Activated CD4-positive, alpha-beta T cell treated with anti-CD3 and anti-CD28 coated beads, Interleukin-2, amount 10 ng/mL, durations not matched to agents 7 days and 5 days (primary cell): ENCODE data around the gene CLHC1. TPM values are rescaled to one million over a fixed set of nuclear protein-coding genes. Genes with fewer than 3 reads are reported as not detected.
"Not testable (repeated sequence)": the region's sequence is repeated elsewhere in the genome, so short reads cannot be mapped to it uniquely, and the experiment has no call there.

Source experiments
- CTCF ChIA-PET: fragments of 350-600 bp; sonication (Branson Sonifier 250); formaldehyde crosslinking; loops from one replicate; lab custom pipeline; 2021; ENCODE audit warnings: antibody characterized with exemption; lab: Charles Lee
- POLR2A ChIA-PET: fragments of 350-600 bp; sonication (Branson Sonifier 250); formaldehyde crosslinking; loops from one replicate; lab custom pipeline; 2021; ENCODE audit warnings: antibody characterized with exemption; lab: Charles Lee
- DNase-seq: peaks from one replicate; pipeline ENCODE4 v3.0.0-alpha.2; 2020
- H3K27ac Mint-ChIP-seq: one replicate; pipeline ENCODE4 v1.8.0; 2021; ENCODE audit warnings: mild to moderate bottlenecking, moderate library complexity, mixed read lengths
- H3K27me3 Mint-ChIP-seq: one replicate; pipeline ENCODE4 v1.8.0; 2021; ENCODE audit warnings: mixed read lengths
- H3K36me3 Mint-ChIP-seq: one replicate; pipeline ENCODE4 v1.8.0; 2021; ENCODE audit warnings: low read depth, mixed read lengths
- H3K4me1 Mint-ChIP-seq: one replicate; pipeline ENCODE4 v1.8.0; 2021; ENCODE audit warnings: mixed read lengths
- H3K4me3 Mint-ChIP-seq: one replicate; pipeline ENCODE4 v1.8.0; 2021; ENCODE audit warnings: mild to moderate bottlenecking, moderate library complexity, mixed read lengths
- H3K9me3 Mint-ChIP-seq: one replicate; pipeline ENCODE4 v1.8.0; 2021; ENCODE audit warnings: mixed read lengths
- total RNA-seq, 2 experiments: library from RNA; stranded (reverse); gene quantifications; one replicate each; pipeline ENCODE4 v1.2.3, GENCODE V29; 2021

Gene CLHC1
- total RNA-seq, 2 experiments from 2014 or later: 9.6 to 11.2 TPM

- no peak overlapping the region for H3K27ac Mint-ChIP-seq
- POLR2A ChIA-PET: no interaction called here
These were observed 14.9 kb upstream of the CLHC1 start for GRCh38 chr2:55247025-55247424.

DNA sequence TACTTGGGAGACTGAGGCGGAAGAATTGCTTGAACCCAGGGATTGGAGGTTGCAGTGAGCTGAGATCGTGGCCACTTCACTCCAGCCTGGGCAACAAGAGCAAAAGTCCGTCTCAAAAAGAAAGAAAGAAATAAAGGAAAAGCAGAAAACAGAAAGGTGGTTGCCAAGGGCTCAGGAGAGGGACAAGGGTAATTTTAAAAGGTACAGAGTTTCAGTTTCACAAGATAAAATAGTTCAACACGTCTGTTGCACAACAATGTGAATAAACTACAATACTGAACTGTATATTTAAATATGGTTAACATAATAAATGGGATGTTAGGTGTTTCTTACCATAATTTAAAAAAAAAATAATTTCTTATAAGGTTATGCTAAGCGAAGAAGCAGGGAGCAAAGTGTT lies 13.3 kb upstream of the CLHC1 start:
- H3K9me3 Mint-ChIP-seq: no peaks in the 10 kb centered on the region
- ChIA-PET POLR2A (no interaction called here), CTCF (no interaction called here)
- no peak overlapping the region for H3K4me3 Mint-ChIP-seq
- peak overlapping the region; percentile 57 for H3K27ac Mint-ChIP-seq
- no peak for DNase-seq
- H3K27me3 Mint-ChIP-seq: no peaks in the 10 kb centered on the region
- H3K36me3 Mint-ChIP-seq: peaks cover 24% of the 10 kb centered on the region
- H3K4me1 Mint-ChIP-seq: peaks cover 2% of the 10 kb centered on the region

More at GRCh38 chr2:55247025-55247424, 14.9 kb upstream of the CLHC1 start:
- Mint-ChIP-seq H3K4me3 (no peak overlapping the region), H3K4me1 (peaks cover 2% of the 10 kb centered on the region), H3K36me3 (peaks cover 26% of the 10 kb centered on the region), H3K9me3 (no peaks in the 10 kb centered on the region), H3K27me3 (no peaks in the 10 kb centered on the region)
- CTCF ChIA-PET: interaction anchor here (0.8 to 1.1 kb wide), 2 partner anchors 10 to 15 kb away, joined by 3 read pairs; partner anchors contain the start of genes CLHC1 and RPS27A
- DNase-seq: no peak

- POLR2A ChIA-PET: no interaction called here
- DNase-seq: no peak
- no peaks in the 10 kb centered on the region for H3K27me3 Mint-ChIP-seq
- no peaks in the 10 kb centered on the region for H3K9me3 Mint-ChIP-seq
- H3K36me3 Mint-ChIP-seq: peaks cover 26% of the 10 kb centered on the region
- no peak overlapping the region for H3K4me3 Mint-ChIP-seq
- CTCF ChIA-PET: no interaction called here
- H3K4me1 Mint-ChIP-seq: peaks cover 7% of the 10 kb centered on the region
- no peak overlapping the region for H3K27ac Mint-ChIP-seq
These were observed 10.5 kb upstream of the CLHC1 start for GRCh38 chr2:55242617-55243016.

- POLR2A ChIA-PET, H3K27ac Mint-ChIP-seq, H3K27me3 Mint-ChIP-seq, H3K4me1 Mint-ChIP-seq, H3K9me3 Mint-ChIP-seq, DNase-seq, H3K4me3 Mint-ChIP-seq: not testable (repeated sequence)
- CTCF ChIA-PET: interaction anchor here (0.6 to 0.7 kb wide), 2 partner anchors 15 to 18 kb away, joined by 3 read pairs; no protein-coding TSS in a partner anchor
- H3K36me3 Mint-ChIP-seq: peaks cover 23% of the 10 kb centered on the region
These were observed 9.5 kb upstream of the CLHC1 start for GRCh38 chr2:55241582-55241981.

GRCh38 chr2:55239656-55240222 lies 7.6 kb upstream of the CLHC1 start:
- Mint-ChIP-seq H3K4me1 (peaks cover 20% of the 10 kb centered on the region), H3K27ac (no peak overlapping the region), H3K36me3 (peaks cover 35% of the 10 kb centered on the region), H3K4me3 (no peak overlapping the region), H3K27me3 (no peaks in the 10 kb centered on the region), H3K9me3 (no peaks in the 10 kb centered on the region)
- no peak for DNase-seq
- ChIA-PET POLR2A (no interaction called here), CTCF (no interaction called here)

DNA sequence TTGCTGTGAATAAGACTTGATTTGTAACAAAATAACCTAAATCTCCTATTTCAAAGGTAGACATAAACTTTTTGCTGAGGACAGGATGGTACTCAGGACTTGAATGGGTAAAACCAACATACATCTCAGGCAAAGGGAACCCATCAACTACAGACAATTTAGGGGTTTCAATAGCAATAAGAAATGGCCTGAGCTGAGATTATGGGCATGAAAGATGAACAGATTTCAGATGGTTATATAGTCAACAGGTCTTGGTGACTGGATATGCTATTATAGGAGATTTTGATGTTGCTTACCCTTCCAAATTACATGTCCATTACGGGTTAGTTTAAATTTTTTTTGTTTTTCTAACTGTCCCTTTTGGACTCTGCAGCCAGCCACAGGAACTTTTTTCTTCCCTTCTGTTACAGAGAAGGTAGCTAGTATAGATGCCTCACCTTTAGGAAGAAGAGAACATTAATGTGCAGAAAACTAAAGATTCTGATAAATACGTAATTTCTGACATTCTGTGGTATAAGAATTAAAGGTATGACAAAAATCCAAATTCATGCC lies 5.0 kb upstream of the CLHC1 start:
- no peak overlapping the region for H3K4me3 Mint-ChIP-seq
- POLR2A ChIA-PET: no interaction called here
- H3K4me1 Mint-ChIP-seq: peaks cover 35% of the 10 kb centered on the region
- H3K27ac Mint-ChIP-seq: no peak overlapping the region
- CTCF ChIA-PET: interaction anchor here (0.6 kb wide), 1 partner anchor 84 kb away, joined by 3 read pairs; no protein-coding TSS in a partner anchor
- DNase-seq: no peak
- H3K27me3 Mint-ChIP-seq: no peaks in the 10 kb centered on the region
- peaks cover 50% of the 10 kb centered on the region for H3K36me3 Mint-ChIP-seq
- H3K9me3 Mint-ChIP-seq: no peaks in the 10 kb centered on the region

DNA sequence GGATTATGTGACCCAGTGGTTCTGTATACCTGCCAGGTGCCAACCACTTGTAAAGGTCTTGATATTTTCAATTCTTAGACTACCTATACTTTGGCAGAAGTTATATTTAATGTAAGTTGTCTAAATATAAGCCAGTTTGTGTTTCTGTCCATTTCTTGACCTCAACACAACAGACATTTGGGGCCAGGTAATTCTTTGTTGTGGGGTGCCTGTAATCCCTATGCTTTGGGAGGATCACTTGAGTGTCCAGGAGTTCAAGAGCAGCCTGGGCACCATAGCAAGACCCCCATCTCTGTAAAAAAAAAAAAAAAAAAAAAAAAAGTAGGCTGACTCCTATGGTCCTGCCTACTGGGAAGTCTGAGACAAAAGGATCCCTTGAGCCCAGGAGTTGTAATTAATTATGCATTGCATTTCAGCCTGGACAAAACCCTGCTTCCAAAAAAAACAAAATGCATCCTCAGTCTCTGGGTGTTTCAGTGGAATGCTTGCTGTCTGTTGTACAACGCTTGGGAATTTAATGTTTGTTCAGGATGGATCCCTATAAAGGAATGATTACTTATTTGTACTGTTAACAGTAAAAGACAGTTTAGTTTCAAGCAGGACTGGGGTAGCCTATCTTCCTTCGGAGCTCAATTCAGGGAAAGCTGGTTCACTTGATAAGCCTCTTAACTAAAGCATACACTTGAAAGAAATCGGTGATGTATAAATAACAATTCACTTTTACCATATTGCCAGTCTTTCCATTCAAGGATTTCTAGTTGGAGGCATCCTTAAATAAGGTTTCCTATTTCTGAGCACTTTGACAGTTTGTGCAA lies 3.8 kb upstream of the CLHC1 start:
- Mint-ChIP-seq H3K36me3 (peaks cover 50% of the 10 kb centered on the region), H3K4me3 (no peak overlapping the region), H3K27me3 (no peaks in the 10 kb centered on the region), H3K9me3 (no peaks in the 10 kb centered on the region), H3K27ac (peak overlapping the region; percentile 19), H3K4me1 (peaks cover 42% of the 10 kb centered on the region)
- CTCF ChIA-PET: no interaction called here
- no peak for DNase-seq
- POLR2A ChIA-PET: no interaction called here

DNA sequence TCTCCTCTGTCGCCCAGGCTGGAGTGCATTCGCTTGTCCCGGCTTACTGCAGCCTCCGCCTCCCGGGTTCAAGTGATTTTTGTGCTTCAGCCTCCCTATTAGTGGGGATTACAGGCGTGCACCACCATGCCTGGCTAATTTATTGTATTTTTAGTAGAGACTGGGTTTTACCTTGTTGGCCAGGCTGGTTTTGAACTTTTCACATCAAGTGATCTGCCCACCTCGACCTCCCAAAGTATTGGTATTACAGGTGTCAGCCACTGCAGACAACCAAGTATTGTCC lies 1.5 kb upstream of the CLHC1 start:
- H3K4me1 Mint-ChIP-seq: peaks cover 52% of the 10 kb centered on the region
- peak overlapping the region; percentile 100 for H3K4me3 Mint-ChIP-seq
- H3K36me3 Mint-ChIP-seq: peaks cover 54% of the 10 kb centered on the region

DNA sequence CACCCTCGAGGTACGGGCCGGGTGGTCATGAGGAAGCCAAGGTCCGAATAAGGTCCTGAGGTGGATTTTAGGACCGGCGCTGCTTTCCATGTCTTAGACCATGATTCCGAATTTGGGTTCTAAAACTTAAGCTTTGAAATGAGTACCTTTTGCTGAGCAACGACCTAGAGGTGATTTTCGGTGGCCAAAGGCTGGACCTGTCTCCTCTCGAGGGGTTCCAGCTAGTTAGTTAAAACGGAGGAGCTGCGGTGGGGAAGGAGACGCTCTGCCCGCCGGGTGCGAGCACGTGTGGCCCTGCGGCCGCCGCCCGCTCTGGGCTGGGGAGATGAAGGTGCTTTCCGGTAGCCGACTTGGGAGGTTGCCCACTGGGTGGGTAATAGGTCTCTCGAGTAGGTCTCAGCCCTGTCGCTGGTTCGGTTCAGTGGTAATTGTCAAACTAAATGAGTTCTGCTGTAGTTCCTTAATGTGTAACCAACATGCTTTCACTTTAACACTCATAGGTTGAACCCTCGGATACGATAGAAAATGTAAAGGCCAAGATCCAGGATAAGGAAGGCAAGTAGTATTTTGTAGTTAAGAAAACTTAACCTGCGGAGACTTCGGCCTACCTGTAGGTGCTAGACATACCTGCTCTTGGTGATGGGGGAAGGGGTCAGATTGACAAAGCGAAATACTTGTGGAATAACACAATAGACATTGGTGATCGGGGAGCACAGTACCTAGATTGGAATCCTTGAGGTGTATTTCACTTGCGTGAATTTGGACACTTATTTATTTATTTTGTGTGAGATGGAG lies 967 bp upstream of the CLHC1 start:
- DNase-seq: peak; percentile 54
- H3K4me1 Mint-ChIP-seq: peaks cover 57% of the 10 kb centered on the region
- H3K27me3 Mint-ChIP-seq: no peaks in the 10 kb centered on the region
- H3K27ac Mint-ChIP-seq: peak overlapping the region; percentile 93
- H3K36me3 Mint-ChIP-seq: peaks cover 56% of the 10 kb centered on the region
- H3K4me3 Mint-ChIP-seq: peak overlapping the region; percentile 100
- CTCF ChIA-PET: interaction anchor here (0.5 to 1.1 kb wide), 7 partner anchors 9 to 1114 kb away, joined by 3 to 7 read pairs (median 3); partner anchors contain the start of gene CCDC88A
- POLR2A ChIA-PET: interaction anchor here (0.8 kb wide), 1 partner anchor 287 kb away, joined by 3 read pairs; the partner anchor contains the start of gene CFAP36
- H3K9me3 Mint-ChIP-seq: no peaks in the 10 kb centered on the region

More for the DNA sequence above, 1.5 kb upstream of the CLHC1 start:
- Mint-ChIP-seq H3K27ac (peak overlapping the region; percentile 93), H3K27me3 (no peaks in the 10 kb centered on the region), H3K9me3 (no peaks in the 10 kb centered on the region)
- no peak for DNase-seq
- ChIA-PET POLR2A (no interaction called here), CTCF (no interaction called here)

- no peak for DNase-seq
- Mint-ChIP-seq H3K27me3 (no peaks in the 10 kb centered on the region), H3K9me3 (no peaks in the 10 kb centered on the region), H3K4me1 (peaks cover 65% of the 10 kb centered on the region), H3K27ac (peak overlapping the region; percentile 93), H3K36me3 (peaks cover 57% of the 10 kb centered on the region), H3K4me3 (peak overlapping the region; percentile 100)
- POLR2A ChIA-PET: no interaction called here
- CTCF ChIA-PET: no interaction called here
These were observed 478 bp downstream of the CLHC1 start for GRCh38 chr2:55231546-55232083.

- H3K27me3 Mint-ChIP-seq: no peaks in the 10 kb centered on the region
- CTCF ChIA-PET: no interaction called here
- peaks cover 49% of the 10 kb centered on the region for H3K36me3 Mint-ChIP-seq
- H3K4me3 Mint-ChIP-seq: peak overlapping the region; percentile 100
- no peaks in the 10 kb centered on the region for H3K9me3 Mint-ChIP-seq
- no peak for DNase-seq
- H3K4me1 Mint-ChIP-seq: peaks cover 60% of the 10 kb centered on the region
- POLR2A ChIA-PET: no interaction called here
- H3K27ac Mint-ChIP-seq: no peak overlapping the region
These were observed 1.5 kb downstream of the CLHC1 start for GRCh38 chr2:55230551-55230950.

DNA sequence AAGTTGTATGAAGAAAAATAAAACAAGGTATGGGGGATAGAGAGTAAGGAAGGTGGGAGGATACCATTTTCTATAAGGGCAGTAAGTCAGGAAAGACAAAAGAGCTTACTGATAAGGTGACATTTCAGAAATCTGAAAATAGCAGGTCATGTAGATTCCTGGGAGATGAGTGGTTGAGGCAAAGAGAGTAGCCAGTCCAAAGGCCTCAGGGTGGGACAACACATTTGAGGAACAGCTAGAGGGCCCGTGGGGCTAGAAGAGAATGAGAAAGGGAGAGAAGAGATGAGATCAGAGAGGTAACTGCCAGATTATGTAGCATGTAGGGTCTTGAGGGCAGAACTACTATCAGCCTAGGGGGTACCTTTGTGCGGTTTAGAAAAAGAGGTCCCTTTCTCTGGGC lies 2.9 kb downstream of the CLHC1 start:
- ChIA-PET POLR2A (no interaction called here), CTCF (no interaction called here)
- Mint-ChIP-seq H3K9me3 (no peaks in the 10 kb centered on the region), H3K27me3 (no peaks in the 10 kb centered on the region), H3K4me3 (no peak overlapping the region), H3K27ac (no peak overlapping the region), H3K4me1 (peaks cover 48% of the 10 kb centered on the region), H3K36me3 (peaks cover 36% of the 10 kb centered on the region)
- no peak for DNase-seq
